ENCODE measurements around the gene ZNF654.

The ZNF654 gene

DNA sequence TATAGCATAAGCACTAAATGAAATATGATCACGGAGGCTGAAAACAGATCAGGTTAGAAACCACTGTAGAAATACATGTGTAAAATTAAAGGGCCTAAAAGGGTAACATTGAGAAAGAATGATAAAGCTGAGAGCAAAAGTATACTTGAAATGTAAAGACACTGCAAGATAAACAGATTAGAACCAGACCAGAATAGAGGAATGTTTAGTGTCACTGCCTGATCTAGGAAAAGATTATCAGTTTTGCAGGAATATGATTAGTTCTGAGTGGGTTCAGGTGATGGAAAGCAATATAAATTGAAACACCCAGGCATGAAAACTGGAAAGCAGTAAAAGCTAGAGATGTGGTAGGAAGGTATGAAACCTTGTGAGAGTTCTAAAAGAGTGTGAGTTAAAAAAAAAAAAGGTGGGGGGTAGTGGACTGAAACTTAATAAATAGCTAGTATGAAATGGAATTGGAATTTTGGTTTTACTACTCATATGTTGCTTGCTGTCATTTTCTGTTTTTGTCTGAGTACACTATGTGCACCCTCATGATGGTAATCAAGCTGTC is 74.7 kb downstream of the ZNF654 start:
- H3K4me3 ChIP-seq (ENCODE audit: low read depth, low read length), result no peak overlapping the region
- no peak for TF ChIP-seq CTCF (IDR thresholded peaks at IDR 0.05; ENCODE audit: borderline replicate concordance, insufficient read depth, low read depth, low read length)

- TF ChIP-seq CTCF (IDR thresholded peaks at IDR 0.05; ENCODE audit: borderline replicate concordance, insufficient read depth, low read depth, low read length), result no peak
- H3K4me3 ChIP-seq (ENCODE audit: low read depth, low read length), result no peak overlapping the region
Observed at GRCh38 chr3:88137836-88138235, 78.8 kb downstream of the ZNF654 start.

- H3K4me3 ChIP-seq (ENCODE audit: low read depth, low read length), result no peak overlapping the region
- TF ChIP-seq CTCF (IDR thresholded peaks at IDR 0.05; ENCODE audit: borderline replicate concordance, insufficient read depth, low read depth, low read length), result no peak
Observed at GRCh38 chr3:88141458-88142083, 82.5 kb downstream of the ZNF654 start.

DNA sequence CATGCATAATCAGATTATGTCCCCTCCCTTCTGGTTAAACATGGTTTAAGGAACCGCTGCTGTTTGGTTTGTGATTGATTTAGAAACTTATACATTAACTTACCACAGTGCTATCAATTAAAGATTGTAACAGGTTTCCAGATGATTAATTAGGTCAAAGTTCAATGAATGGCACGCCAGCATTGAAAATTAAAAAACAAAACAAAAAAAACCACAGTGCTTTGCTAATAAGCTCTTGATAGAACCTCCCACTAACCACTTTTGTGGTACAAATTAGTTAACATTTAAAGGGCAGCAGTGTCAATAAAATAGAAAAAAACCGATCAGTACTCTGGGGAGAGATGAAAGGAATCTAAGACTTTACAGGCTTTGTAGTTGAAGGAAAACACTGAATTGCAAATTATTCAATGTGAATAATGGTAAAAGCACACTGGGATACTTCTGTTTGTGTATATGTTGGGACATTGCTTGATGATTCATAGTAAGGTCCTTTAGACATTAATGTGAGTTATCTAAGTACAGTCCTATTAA is 83.1 kb downstream of the ZNF654 start:
- no peak overlapping the region for H3K4me3 ChIP-seq (ENCODE audit: low read depth, low read length)
- TF ChIP-seq CTCF (IDR thresholded peaks at IDR 0.05; ENCODE audit: borderline replicate concordance, insufficient read depth, low read depth, low read length), result no peak

DNA sequence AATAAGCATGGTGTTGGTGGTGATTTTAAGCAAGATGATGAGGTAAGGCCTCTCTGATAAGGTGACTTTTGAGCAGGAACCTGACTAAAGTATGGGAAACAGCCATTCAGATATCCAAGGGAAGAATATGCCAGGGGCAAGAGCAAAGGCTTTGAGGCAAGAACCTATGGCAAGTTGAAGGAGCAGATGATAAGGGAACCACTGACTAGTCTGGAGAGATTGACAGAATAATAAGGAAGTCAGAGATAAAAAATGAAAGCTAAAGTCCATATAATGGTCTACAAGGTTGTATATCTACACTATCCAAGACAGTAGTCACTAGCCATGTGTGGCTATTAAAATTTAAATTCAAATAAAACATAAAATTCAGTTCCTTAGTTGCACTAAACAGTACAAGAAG is 88.2 kb downstream of the ZNF654 start:
- TF ChIP-seq CTCF (IDR thresholded peaks at IDR 0.05; ENCODE audit: borderline replicate concordance, insufficient read depth, low read depth, low read length), result no peak
- no peak overlapping the region for H3K4me3 ChIP-seq (ENCODE audit: low read depth, low read length)

DNA sequence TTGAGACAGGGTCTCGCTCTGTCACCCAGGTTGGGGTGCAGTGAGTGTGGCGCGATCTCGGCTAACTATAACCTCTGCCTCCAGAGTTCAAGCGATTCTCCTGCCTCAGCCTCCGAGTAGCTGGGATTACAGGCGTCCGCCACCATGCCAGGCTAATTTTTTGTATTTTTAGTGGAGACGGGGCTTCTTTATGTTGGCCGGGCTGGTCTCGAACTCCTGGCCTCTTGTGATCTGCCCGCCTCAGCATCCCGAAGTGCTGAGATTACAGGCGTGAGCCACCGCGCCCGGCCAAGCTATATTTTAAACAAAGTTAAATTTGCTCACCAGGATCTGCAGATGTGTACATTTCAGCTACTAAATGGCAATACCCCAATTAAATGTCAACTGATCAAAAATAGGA is 89.6 kb downstream of the ZNF654 start:
- no peak for TF ChIP-seq CTCF (IDR thresholded peaks at IDR 0.05; ENCODE audit: borderline replicate concordance, insufficient read depth, low read depth, low read length)

GRCh38 chr3:88149101-88149508 is 90.0 kb downstream of the ZNF654 start:
- TF ChIP-seq CTCF (IDR thresholded peaks at IDR 0.05; ENCODE audit: borderline replicate concordance, insufficient read depth, low read depth, low read length), result no peak
- peak overlapping the region; percentile 84 for H3K4me3 ChIP-seq (ENCODE audit: low read depth, low read length)

More for the DNA sequence above, 89.6 kb downstream of the ZNF654 start:
- peak overlapping the region; percentile 84 for H3K4me3 ChIP-seq (ENCODE audit: low read depth, low read length)

All from GM12875 (cell line).